NB4 (cell line): ENCODE data around the gene THSD4.

Experiments used
- MAX ChIP-seq: IDR thresholded peaks from 2 replicates; pipeline ENCODE4 v1.6.1; 2011; ENCODE audit warnings: low read depth, low read length
- POLR2A ChIP-seq: IDR thresholded peaks from 2 replicates; pipeline ENCODE4 v1.6.1; 2011; ENCODE audit warnings: mild to moderate bottlenecking; ENCODE audit not compliant: insufficient read length; ENCODE audit errors: extremely low read depth

- TF ChIP-seq MAX (no peak), POLR2A (no peak)
Measured at GRCh38 chr15:71701808-71702207, 586.5 kb downstream of the THSD4 start.
